Amygdala (tissue), 56 donors: ENCODE measurements around the gene KCNT1.

ENCODE experiments used
- DNase-seq, 56 donors: peaks; one replicate each; lab custom pipeline; 2025; lab: John Stamatoyannopoulos, UW

The KCNT1 gene

DNA sequence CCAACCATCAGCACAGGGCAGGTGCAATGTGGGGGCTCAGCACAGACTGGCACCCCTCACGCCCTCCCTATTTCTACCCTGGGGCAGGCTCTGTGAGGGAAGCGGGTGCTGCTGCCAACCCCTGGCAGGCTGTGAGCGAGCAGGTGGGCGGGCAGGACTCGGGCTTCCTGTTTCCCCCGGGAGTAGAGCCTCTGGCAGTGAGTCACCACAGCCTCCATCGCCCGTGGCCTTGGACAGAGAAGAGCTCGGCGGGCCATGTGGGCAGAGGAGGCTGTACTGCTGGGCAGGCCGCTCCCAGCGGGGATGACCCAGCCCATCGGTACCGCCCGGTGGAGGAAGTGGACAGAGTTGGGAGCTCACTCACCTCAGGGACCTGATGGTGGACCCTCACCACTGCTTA, 16.6 kb downstream of the KCNT1 start:
- DNase-seq, result peak in 4 of 56 donors; percentile 8 to 32 (median 22)

DNA sequence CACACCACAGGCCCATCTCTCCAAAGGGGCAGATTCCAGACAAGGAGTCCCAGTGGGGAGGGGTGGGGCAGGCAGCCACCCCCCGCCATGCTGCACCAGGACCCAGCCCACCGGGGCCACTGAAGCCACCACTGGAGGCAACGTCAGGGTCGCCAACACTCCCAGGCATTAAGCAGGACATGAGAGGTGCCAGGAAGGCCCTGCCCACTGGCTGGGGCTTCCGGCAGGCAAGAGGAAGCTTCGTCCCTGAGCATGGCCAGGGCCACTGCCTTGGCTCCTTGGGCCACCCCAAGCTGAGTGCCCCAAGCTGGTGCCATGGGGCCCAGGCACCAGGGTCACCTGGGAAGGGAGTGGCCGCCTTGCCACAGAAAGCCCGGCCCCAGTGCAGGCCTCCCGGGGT, 17.5 kb downstream of the KCNT1 start:
- no peak for DNase-seq

DNA sequence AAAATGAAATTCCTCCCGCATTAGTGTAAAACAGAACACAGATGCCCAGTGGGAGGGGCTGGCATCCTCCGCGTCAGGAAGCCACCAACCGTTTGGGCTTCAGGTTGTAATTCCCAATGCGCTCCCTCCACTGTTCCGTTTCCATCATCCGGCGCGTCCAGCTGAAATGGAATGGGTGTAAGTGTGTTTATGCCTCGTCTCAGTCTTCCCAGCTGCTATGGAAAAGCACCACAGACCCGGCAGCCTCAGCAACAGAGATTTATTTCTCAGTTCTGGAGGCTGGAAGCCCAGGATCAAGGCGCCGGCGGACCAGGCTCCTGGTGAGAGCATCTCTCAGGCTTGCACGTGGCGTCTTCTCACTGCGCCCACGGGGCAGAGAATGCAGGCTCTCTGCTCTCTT, 20.4 kb downstream of the KCNT1 start:
- peak in 1 of 56 donors; percentile 15 for DNase-seq

DNA sequence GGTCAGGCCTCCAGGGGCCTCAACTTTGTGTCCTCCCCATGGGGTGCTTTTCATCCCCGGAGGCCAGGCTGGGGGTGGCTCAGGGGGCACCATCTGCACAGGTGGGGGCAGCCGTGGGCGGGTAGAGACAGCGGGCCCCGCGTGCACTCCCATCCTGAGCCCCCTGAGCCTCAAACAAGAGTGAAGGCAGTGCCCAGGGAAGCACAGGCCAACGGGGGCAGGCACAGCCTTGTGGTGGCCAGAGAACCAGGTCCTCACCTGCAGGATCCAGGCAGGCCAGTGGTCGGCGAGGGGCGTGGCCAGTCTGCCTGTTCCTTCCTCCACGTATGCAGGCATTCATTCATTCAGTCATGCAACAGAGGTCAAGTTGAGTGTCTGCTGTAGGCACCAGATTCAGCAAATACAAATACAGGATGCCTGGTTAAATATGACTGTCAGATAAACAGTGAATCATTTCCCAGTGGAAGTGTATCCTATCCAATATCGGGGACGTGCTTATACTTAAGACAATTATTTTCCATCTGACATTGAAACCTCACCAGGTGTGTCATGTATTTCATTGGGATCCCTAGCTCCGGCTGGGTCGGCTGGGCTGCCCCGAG, 22.3 kb downstream of the KCNT1 start:
- no peak for DNase-seq

DNA sequence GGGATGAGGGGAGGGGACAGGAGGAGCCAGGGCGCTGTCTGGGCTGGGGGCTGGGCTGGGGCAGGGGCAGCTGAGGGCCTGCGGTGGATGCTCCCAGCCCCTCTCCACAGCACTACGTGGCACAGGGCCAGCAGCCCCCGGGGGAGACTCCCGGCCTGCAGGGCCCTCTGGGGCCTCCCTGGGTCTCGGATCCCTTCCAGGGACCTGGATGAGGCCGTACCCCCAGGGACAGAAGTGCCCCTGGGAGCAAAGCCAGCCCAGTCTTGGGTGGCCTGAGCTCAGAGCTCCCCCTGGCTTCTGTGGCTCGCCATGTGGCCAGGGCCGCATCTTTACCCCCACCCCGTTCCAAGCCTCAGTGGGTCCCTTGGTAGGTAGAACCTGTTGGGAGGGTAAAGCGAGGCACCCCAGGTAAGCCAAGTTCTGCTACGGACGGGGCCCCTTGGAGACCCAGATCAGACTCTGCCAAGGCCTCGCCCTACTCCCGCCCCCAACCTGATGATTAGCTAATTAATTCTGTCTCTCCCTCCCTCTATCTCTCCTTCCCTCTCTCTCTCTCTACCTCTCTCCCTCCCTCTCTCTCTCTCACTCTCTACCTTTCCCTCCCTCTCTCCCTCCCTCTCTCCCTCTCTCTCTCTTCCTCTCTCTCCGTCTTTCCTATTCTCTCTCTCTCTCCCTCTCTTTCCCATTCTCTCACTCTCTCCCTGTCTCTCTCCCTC, 24.3 kb downstream of the KCNT1 start:
- DNase-seq, result no peak

DNA sequence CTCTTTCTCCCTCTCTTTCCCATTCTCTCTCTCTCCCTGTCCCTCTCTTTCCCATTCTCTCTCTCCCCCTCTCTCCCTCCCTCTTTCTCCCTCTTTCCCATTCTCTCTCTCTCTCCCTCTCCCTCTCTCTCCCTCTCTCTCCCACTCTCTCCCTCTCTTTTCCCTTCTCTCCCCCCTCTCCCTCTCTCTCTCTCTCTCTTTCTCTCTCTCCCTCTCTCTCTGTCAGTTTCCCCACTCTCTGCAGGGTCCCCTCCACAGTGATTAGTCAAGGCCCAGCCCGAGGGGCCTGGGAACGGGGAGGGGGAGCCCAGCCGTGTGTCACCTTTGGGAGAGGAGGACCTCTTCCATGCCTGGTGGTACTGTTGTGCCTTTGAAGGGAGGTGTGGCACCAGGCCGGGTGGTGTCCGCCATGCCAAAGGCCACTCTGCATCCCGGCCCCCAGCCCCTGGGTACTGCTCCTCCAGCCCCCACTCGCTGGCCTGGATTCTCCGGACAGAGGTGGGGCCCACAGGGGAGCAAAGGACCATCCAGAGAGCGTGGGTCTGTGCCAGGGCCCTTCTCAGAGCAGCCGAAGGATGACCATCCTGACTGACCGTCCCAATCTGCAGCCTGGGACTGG, 25.4 kb downstream of the KCNT1 start:
- no peak for DNase-seq

DNA sequence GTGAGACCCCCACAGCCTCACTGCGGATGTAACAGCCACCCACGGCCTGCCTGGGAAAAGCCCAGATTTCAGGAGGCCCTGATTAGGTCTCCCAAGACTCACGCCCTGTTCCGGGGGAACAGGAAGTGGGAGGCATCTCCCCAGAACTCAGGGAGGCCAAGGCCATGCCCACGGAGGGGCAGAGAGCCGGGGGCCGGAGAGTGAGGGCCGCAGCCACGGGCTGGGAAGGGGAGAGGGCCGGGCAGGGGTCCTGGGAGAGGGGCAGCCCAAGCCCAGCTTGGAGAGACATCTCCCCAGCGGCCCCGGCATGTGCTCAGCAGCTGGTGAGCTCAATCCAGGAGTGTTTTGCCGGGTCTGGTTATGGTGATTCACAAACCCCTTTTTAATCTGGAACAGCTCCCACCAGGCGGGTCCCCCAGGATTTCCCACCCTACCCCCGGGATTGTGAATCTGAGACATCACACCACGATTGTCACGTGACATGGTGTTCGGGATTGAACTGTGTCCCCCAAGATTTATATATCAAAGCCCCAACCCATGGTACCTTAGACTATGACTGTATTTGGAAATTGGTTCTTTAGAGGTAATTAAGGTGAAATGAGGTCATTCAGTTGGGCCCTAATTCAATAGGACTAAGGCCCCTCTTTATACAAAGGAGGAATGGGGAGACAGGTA, 26.6 kb downstream of the KCNT1 start:
- no peak for DNase-seq

DNA sequence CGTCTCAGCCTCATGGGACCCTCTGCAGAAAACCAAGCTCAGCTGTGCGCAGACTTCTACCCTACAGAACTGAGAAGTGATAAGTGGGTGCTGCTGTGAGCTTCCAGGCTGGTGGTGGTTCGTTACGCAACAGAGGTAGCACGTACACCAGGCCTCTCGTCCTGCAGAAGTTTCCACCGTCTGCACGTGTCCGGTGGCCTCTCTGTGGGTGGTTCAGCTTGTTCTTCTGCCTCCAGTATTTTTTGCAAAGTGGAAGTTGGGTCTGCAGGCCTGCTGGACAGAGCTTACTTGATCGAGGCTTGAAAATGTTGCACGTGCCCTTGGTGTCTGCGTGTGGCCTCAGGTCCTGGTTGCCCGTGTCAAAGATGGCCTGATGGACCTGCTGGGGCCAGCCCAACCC, 27.5 kb downstream of the KCNT1 start:
- no peak for DNase-seq

DNA sequence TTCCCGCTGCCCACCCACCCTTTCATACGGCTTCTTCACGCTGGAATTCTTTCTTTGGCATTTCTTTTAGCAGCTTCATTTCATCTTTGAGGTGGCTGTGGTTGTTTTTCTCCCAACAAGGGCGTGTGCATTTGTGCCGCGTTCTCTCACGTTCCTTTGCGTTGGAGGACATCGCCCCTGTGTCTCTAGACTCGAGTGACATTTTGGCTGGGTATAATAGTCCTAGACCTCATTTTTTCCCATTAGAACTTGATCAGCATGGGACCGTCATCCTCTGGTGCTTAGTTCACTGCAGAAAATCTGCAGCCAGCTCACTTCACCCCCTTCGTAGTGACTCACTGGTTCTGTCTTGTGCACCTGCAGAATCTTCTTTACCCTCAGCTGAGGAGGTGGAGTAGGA, 29.5 kb downstream of the KCNT1 start:
- no peak for DNase-seq

DNA sequence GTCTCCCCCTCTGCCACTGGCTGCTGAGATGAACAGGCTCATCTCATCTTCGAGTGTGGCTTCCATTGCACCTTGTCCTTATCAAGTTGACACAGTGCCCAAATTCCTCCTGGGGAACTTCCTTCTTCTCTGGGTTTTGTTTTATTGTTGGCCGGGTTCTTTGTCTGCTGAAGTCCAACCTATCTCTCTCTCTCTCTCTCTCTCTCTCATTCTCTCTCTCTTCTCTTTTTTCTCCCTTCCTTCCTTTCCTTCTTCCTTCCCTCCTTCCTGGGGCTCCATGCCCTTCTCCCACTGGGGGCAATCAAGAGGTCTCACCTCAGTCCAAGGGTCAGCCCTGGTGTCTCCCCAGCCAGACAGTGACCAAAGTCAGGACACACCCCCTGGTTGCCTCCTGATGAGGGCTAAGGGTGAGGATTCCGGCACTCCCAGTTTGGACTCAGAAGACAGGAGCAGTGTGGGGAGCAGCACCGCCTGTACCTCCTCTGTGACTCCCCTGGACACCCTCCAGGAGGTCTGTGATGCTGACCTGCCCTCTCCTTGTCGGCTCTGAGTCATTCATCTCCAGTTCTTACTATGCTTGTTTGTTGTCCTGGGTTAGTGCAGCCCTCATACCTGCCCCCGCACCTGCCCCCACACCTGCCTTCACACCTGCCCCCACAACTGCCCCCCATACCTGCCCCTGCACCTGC, 30.7 kb downstream of the KCNT1 start:
- no peak for DNase-seq

DNA sequence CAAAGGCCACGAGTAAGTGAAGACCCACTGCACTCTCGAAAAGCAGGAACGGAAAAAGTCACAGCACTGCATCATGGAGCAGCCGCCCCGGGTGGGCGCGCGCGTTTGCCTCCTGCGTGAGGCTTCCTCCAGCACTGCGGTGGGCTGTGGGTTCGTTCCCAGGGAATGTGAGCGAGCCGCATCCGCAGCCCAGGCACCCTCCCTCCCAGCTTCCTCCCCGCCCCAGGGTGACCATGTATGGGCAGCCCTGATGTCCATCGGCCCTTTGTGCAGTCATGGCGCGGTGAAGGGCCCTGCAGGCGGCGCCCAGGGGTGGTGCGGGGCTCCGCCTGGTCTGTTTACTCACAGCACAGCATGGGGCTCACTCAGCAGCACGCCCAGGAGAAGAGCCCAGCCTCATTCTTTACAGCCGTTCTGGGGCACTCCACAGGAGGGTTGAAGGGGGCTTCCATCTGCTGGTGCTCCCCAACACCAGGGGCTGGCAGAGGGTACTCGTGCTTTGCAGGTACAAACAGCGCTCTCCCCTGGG, 32.7 kb downstream of the KCNT1 start:
- DNase-seq, result no peak

DNA sequence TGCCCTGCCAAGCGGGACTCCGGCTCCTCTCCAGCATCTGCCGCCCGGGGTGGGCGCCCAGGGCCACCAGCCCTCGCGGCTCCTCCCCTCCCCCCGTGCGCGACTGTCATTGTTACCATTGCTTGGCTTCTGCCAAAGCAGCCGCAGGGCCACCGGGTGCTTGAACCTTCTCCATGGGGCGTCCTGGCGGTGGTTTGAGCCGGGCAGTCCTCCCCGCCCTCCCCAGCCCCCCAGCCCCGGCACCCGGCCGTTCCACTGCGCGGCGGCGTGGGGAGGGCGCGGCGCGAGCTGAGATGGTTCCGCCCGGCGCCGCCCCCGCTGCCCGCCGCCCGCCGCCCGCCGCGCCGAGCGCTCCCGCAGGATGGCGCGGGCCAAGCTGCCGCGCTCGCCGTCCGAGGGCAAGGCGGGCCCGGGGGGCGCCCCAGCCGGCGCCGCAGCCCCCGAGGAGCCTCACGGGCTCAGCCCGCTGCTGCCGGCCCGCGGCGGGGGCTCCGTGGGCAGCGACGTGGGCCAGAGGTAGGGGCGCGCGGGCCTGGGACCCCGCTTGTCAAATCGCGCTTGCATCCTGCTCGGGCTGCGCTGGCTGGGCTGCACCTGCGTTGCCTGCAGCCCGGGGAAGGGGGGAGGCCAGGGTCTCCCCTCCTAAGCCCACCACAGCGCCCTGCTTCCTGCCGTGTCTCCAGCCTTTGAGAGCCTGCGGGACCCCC, 34.4 kb downstream of the KCNT1 start:
- peak in 3 of 56 donors; percentile 7 to 31 (median 18) for DNase-seq

DNA sequence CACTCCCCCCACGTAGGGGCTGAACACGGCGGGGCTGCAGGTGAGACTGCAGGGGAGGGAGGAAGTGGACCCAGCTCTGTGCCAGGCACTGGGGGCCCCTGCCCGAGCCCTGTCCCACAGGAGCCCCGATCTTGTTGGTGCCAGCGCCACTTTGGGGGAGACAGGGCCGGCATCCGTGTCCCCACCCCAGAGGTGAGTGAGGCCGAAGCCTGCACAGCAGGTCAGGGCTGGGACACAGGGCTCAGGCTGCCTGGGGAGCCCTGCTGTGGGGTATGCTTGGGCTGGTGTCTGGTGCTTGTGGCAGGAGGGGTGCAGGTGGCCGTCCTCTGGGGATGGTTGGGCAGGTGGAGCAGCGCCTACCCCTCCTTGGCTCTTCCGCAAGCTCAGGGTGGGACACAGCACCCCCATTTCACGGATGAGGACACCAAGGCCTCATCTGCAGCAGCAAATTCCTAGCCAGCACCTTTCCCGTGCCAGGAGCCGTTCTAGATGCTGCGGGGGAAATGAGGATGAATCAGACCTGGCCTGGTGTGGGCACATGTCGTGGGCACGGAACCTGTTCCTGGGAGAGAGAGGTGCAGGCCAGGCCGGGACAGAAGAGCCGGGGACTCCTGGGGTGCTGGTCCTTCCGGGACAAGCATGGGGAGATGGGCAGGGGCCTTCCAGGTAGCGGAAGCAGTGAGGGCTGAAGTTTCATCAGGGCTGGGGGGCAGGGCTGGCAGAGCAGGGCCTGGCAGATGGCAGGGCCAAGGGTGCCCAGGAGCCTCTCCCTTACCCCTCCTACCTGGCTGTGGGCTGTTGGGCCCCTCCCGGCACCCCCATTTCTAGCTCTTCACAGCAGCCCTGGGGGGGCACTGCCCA, 35.2 kb downstream of the KCNT1 start:
- no peak for DNase-seq

DNA sequence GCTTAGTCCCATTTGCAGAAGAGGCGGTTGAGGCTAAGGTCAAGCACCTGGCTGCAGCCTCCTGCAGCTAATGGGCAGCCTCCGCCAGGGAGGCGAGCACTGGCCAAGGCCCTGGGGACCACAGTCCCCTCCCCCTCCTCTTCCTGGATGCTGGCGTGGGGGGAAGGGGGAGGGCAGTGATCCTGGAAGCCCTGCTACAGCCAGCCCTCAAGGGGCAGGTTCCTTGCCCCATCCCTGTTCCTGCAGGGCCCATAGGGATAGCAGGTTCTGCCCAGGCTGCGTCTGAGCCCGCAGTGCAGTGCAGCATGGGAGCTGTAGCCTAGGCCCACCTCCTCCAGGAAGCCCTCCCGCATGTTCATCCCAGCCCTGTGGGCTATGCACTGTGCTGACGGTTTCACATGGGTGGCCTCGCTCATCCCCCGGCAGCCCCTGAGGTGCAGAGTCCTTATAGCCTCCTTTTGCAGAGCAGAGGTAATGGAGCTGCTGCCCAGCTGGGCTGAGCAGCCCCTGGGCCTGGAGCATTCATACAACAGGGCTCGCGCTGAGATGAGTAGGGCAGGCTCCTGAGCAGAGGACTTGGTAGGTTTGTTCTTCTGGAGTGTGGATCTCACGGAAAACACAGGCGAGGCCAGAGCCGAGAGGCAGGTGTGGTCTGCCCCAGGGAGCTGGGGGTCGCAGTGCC, 36.0 kb downstream of the KCNT1 start:
- DNase-seq, result no peak

DNA sequence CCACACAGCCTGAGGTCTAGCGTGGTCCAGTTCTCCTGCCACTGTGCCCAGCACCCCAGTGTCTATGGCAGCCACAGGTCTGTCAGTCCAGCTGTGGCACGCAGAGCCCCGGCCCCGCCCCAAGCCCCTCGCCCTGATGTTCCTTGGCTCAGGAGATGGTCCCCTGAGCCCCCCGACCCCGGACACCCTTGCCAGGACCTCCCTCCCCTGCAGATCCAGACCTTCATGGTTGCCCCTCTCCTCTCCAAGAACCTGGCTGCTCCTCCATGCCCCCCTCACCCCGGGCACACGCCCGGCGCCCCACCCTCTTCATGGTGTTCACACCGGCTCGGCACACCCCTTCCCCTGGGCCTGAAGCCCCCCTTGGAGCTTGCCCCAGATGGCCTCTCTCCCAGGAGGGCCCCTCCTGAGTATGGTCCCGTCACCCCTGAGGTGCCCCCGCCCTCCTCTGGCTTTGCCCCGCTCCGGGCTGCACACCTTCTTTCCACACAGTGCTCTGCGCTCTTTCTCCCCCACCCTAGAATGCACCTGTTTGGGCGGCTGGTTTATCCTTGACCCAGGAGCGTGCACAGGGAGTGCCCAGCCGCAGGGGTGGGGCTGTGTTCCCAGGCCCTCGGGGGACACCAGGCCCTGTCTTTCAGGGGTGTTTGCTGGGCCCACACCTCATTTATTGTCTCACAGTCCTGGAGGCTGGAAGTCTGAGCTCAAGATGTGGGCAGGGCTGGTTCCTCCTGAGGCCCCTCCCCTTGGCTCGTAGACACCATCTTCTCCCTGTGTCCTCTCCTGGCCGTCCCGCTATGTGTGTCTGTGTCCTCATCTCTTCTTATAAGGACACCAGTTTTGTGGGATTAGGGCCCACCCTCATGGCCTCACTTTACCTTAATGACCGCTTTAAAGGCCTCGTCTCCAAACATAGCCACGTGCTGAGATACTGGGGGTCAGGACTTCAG, 37.6 kb downstream of the KCNT1 start:
- no peak for DNase-seq

DNA sequence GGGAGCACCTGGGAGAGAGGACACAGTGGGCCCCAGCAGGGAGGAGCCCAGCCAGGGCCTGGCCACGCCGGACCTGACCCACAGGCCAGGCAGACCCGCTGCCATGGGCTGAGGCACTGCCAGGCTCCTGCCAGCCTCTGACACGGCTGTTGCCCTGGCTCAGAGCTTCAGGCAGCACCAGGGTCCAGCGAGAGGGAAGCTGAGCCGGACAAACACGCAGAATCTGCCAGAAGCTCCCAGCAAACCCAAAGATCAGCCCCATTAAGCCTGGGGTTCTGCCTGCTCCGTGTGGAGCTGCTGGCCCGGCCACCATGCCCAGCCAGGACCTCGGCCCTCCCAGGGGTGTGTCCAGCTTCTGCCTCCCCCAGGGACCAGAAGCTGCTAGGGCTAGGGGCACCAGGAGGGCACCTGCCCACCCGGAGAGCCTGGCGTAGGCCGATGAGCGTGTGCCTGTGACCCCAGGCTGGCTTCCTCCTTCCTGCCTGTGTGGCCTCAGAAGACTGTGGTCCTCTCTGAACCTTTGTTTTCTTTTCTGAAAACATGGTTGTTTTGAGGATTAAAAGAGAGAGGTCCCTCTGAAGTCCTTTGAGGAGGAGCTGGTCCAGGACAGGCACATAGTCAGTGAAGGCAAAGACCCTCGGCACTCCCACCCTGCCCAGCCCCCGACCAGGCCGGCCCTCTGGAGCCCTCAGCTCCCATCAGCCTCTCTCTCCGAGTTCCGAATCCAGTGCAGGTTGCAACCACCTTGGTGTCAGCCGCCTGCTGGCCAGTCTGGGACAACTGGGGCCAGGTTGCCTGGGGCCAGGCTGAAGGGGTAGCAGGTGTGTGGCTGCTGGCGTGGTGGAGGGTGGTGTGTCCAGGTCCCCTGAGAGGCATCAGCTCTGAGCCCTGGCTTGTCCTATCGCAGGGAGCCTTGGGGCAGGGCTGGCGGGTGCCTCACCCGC, 39.6 kb downstream of the KCNT1 start:
- no peak for DNase-seq
